Sigmoid colon (tissue), 7 donors: ENCODE data around the gene TSACC. TPM values are rescaled to one million over a fixed set of nuclear protein-coding genes. Genes with fewer than 3 reads are reported as not detected.

Experiments used
- DNase-seq: peaks from one replicate; pipeline ENCODE4 v3.0.0-alpha.2; 2019
- H3K27ac ChIP-seq, 4 donors: fragments of 200-600 bp; sonication (generic); one replicate each; pipeline ENCODE4 v1.5.1; 2016 to 2019; ENCODE audit warnings: mild to moderate bottlenecking in 1 of 4
- H3K27me3 ChIP-seq, 3 donors: fragments of 200-600 bp; sonication (generic); one replicate each; pipeline ENCODE4 v1.5.1; 2019; ENCODE audit warnings: mild to moderate bottlenecking in 1 of 3
- H3K36me3 ChIP-seq, 4 donors: fragments of 200-600 bp; sonication (generic); one replicate each; pipeline ENCODE4 v1.5.1; 2016 to 2019
- H3K4me1 ChIP-seq, 4 donors: fragments of 200-600 bp; sonication (generic); one replicate each; pipeline ENCODE4 v1.5.1; 2017 to 2019
- H3K4me3 ChIP-seq, 4 donors: fragments of 200-600 bp; sonication (generic); one replicate each; pipeline ENCODE4 v1.5.1; 2017 to 2019; ENCODE audit warnings: mild to moderate bottlenecking in 2 of 4, moderate library complexity in 1 of 4
- H3K9me3 ChIP-seq, 4 donors: fragments of 200-600 bp in 3 of 4; sonication (generic) in 3 of 4; one replicate each; pipeline versions ENCODE4 v1.5.1 to v1.6.1; 2013 to 2019
- EP300 ChIP-seq, 4 donors: sonication (generic); formaldehyde crosslinking; IDR thresholded peaks; one replicate each; pipeline ENCODE4 v1.6.1; 2017; ENCODE audit warnings: antibody characterized with exemption in 4 of 4
- POLR2A ChIP-seq, 2 donors: fragments of 450-650 bp; IDR thresholded peaks; one replicate each; pipeline ENCODE4 v1.6.1; 2016; ENCODE audit warnings: antibody characterized with exemption in 2 of 2, mild to moderate bottlenecking in 2 of 2, moderate library complexity in 2 of 2
- POLR2AphosphoS5 ChIP-seq, 4 donors: sonication (generic); formaldehyde crosslinking; IDR thresholded peaks; one replicate each; pipeline ENCODE4 v1.6.1; 2017; ENCODE audit warnings: antibody characterized with exemption in 4 of 4
- WGBS, 2 donors: extraction: QIAGEN DNeasy Blood & Tissue Kit; methylation state at CpG; one replicate each; pipeline ENCODE4 v1.1.7; 2013; 5-methylcytosine and 5-hydroxymethylcytosine counted together
- intact Hi-C: fragments of 100-400 bp; cut with DNase I; formaldehyde crosslinking; loops from one replicate; pipeline ENCODE4 v1.15.1; 2023
- polyA plus RNA-seq, 3 donors: library from polyadenylated mRNA; stranded (reverse); fragments of 200-250 nt; gene quantifications; one replicate each; pipeline ENCODE4 v1.2.3, GENCODE V29; 2013
- total RNA-seq, 4 donors: library from RNA; depleted of rRNA; stranded (reverse); fragments of >200 nt; gene quantifications; one replicate each; pipeline ENCODE4 v1.1.0, GENCODE V29; 2016
- TF ChIP-seq, protein P1 (sequence below), 4 experiments: fragments of 450-650 bp in 3 of 4; fragments of 200-600 bp in 1 of 4; IDR thresholded peaks; one replicate each; pipeline ENCODE4 v1.5.1; 2016 to 2019; ENCODE audit warnings: antibody characterized with exemption in 4 of 4, mild to moderate bottlenecking in 3 of 4, moderate library complexity in 2 of 4
- donor health status: healthy with polysubstance abuse.
- donor health status: Bipolar disorder and iron deficiency.
- donor health status: healthy.

Gene TSACC
- total and polyA plus RNA-seq, 7 donors: 0.48 to 1.1 TPM; not detected in 5

DNA sequence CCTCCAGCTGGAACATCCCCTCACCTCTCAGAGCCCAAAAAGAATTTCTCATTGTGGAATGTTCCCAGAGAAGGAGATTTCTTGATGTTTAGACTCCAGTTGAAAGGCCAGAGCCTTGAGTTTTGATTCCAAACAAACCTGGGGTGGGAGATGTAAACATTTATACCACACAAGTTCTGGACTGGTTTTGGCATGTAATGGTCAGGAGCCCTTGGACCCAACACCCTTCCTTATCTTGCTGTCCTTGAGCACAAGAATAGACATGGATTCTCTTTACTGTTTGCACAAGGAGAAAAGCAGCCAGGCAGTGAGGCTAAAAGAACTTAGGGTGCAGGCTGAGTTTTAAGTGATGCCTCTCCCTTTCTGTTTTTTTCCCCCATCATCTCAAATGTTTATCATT lies 35.2 kb downstream of the TSACC start:
- no peak overlapping the region for H3K27ac ChIP-seq
- DNase-seq: no peak
- peaks cover 0 to 10% (median 6%) of the 10 kb centered on the region in 4 donors for H3K4me1 ChIP-seq
- TF ChIP-seq EP300 (IDR thresholded peaks at IDR 0.05): no peak
- TF ChIP-seq POLR2A (IDR thresholded peaks at IDR 0.05): no peak
- TF ChIP-seq, protein P1, sequence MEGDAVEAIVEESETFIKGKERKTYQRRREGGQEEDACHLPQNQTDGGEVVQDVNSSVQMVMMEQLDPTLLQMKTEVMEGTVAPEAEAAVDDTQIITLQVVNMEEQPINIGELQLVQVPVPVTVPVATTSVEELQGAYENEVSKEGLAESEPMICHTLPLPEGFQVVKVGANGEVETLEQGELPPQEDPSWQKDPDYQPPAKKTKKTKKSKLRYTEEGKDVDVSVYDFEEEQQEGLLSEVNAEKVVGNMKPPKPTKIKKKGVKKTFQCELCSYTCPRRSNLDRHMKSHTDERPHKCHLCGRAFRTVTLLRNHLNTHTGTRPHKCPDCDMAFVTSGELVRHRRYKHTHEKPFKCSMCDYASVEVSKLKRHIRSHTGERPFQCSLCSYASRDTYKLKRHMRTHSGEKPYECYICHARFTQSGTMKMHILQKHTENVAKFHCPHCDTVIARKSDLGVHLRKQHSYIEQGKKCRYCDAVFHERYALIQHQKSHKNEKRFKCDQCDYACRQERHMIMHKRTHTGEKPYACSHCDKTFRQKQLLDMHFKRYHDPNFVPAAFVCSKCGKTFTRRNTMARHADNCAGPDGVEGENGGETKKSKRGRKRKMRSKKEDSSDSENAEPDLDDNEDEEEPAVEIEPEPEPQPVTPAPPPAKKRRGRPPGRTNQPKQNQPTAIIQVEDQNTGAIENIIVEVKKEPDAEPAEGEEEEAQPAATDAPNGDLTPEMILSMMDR (IDR thresholded peaks at IDR 0.05): no peak
- no peak for TF ChIP-seq POLR2AphosphoS5 (IDR thresholded peaks at IDR 0.05)
- H3K36me3 ChIP-seq: no peaks in the 10 kb centered on the region
- intact Hi-C loops: no loop called here
- H3K4me3 ChIP-seq: no peak overlapping the region
- H3K9me3 ChIP-seq: no peaks in the 10 kb centered on the region
- peaks cover 7 to 31% (median 19%) of the 10 kb centered on the region in 3 donors for H3K27me3 ChIP-seq

DNA sequence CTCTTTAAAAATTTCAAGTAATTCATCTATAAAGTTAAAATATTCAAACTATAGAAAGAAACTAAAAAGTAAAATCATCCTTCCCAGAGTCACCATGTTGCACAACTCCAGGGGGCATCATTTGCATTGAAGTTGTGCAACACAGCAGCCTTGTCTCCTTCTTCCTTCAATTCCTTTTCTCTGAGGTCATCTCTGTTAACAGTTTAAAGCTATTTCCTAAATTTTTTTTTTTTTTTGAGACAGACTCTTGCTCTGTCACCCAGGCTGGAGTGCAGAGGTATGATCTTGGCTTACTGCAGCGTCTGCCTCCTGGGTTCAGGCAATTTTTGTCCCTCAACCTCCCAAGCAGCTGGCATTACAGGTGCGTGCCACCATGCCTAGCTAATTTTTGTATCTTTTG lies 37.8 kb downstream of the TSACC start:
- TF ChIP-seq EP300 (IDR thresholded peaks at IDR 0.05): no peak
- no peak for TF ChIP-seq POLR2AphosphoS5 (IDR thresholded peaks at IDR 0.05)
- TF ChIP-seq, protein P1 (IDR thresholded peaks at IDR 0.05): no peak
- TF ChIP-seq POLR2A (IDR thresholded peaks at IDR 0.05): no peak
- 93% methylated on average over 2 of the region's 2 CpGs for WGBS, 2 donors
- H3K36me3 ChIP-seq: no peaks in the 10 kb centered on the region
- intact Hi-C loops: no loop called here
- no peak overlapping the region for H3K4me3 ChIP-seq
- H3K9me3 ChIP-seq: no peaks in the 10 kb centered on the region
- H3K27me3 ChIP-seq: peaks cover 0 to 14% (median 0%) of the 10 kb centered on the region in 3 donors
- no peaks in the 10 kb centered on the region for H3K4me1 ChIP-seq
- no peak overlapping the region for H3K27ac ChIP-seq
- DNase-seq: no peak

DNA sequence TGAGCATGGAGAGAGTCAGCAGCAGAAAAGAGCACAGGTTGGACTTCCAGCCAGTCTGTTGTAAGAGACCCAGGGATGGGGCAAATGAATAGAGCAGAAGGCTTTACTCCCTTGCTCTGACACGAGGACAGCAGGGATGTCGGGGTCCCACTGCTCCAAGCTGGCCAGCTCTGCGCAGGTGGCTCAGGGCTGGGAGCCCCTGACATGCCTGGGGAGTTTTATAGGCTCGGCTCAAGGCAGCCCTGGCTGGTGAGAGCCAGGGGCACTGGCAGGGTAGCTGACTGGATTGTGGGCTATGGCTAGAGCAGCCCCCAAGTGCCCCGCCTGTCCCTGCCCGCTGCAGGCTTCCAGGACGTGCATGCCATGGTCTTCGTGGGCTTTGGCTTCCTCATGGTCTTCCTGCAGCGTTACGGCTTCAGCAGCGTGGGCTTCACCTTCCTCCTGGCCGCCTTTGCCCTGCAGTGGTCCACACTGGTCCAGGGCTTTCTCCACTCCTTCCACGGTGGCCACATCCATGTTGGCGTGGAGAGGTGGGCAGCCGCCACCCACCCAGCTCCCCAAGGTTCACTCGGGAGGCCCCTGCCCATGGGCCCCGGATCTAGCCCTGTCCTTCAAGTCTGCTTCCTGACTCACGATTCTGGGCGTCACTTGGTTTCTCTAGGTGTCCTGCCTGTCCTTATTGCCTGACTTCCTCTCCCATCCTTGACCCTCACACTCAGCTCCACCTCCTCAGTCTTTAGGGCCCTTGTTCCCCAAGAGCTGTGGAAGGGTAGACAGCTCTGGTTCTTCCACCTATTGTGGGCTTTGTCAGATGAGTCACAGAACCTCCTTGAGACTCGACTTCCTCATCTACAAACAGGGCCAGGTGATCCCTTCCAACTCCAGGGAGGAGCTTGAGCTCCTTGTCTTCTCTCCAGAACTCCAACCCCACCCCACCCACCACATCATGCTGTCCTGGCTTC lies 38.9 kb downstream of the TSACC start:
- no peak overlapping the region for H3K4me3 ChIP-seq
- WGBS, 2 donors: 78 to 81% methylated on average over 20 of the region's 20 CpGs
- H3K27ac ChIP-seq: no peak overlapping the region
- TF ChIP-seq POLR2AphosphoS5 (IDR thresholded peaks at IDR 0.05) (no peak), EP300 (IDR thresholded peaks at IDR 0.05) (no peak), POLR2A (IDR thresholded peaks at IDR 0.05) (no peak)
- TF ChIP-seq, protein P1 (IDR thresholded peaks at IDR 0.05): no peak
- no peaks in the 10 kb centered on the region for H3K36me3 ChIP-seq
- H3K9me3 ChIP-seq: no peaks in the 10 kb centered on the region
- intact Hi-C loops: no loop called here
- DNase-seq: no peak
- H3K27me3 ChIP-seq: peaks cover 0 to 9% (median 0%) of the 10 kb centered on the region in 3 donors
- no peaks in the 10 kb centered on the region for H3K4me1 ChIP-seq

DNA sequence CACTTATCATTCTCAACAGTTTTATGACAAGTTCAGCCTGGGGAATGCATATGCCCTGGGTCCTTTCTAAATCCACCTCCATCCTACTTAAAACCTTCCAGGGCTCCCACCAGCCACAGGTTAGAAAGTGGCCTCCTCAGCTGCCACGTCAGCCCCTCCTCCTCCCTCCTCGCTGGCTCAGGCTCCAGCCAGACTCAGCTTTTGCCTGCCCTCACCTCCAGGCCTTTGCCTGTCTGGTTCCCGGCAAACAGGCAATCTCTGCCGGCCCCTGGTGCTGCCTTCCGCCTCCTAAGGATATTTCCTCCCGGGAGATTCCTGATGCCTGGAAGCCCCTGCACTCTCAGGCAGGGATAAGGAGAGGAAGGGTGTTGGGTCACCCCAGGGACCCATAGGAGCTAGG lies 40.2 kb downstream of the TSACC start:
- Histone ChIP-seq H3K4me3 (no peak overlapping the region), H3K27me3 (no peaks in the 10 kb centered on the region), H3K36me3 (no peaks in the 10 kb centered on the region), H3K4me1 (no peaks in the 10 kb centered on the region), H3K9me3 (no peaks in the 10 kb centered on the region), H3K27ac (no peak overlapping the region)
- 69 to 84% methylated on average over 6 of the region's 6 CpGs for WGBS, 2 donors
- intact Hi-C loops: no loop called here
- TF ChIP-seq, protein P1 (IDR thresholded peaks at IDR 0.05): no peak
- TF ChIP-seq EP300 (IDR thresholded peaks at IDR 0.05) (no peak), POLR2A (IDR thresholded peaks at IDR 0.05) (no peak), POLR2AphosphoS5 (IDR thresholded peaks at IDR 0.05) (no peak)
- DNase-seq: no peak
